Heart left ventricle (tissue), 13 donors: ENCODE data around the gene SAMD11.
"Not testable (repeated sequence)": the region's sequence is repeated elsewhere in the genome, so short reads cannot be mapped to it uniquely, and the experiment has no call there.

Experiments
- POLR2A ChIP-seq, 2 donors: fragments of 450-650 bp; IDR thresholded peaks; one replicate each; pipeline ENCODE4 v1.6.1; 2017; ENCODE audit warnings: antibody characterized with exemption in 2 of 2, mild to moderate bottlenecking in 2 of 2, moderate library complexity in 2 of 2
- TF ChIP-seq, protein P1 (sequence below), 12 donors: fragments of 200-600 bp; sonication (generic) in 4 of 12; IDR thresholded peaks; one replicate each; pipeline versions ENCODE4 v1.5.0 to v1.8.0; 2018 to 2022; ENCODE audit warnings: antibody characterized with exemption in 12 of 12, mild to moderate bottlenecking in 5 of 12
- donor health status: ischemic (EF 13 %, LVEDD 7.1; RV severe dilation, severe dysfunction).
- donor health status: DM: no; HTN: yes; CAD: no.
- donor health status: DM: no; HTN: no; CAD: no.
- donor health status: ischemic (EF 25% LVEDD 6.9; RV normal size, moderate dysfunction).
- donor health status: ischemic (EF 25% LVEDD 5.7; RV mildly dilated, moderate dysfunction).
- donor health status: ischemic (EF 35%, LVEDD 5.7; RV mildly dilated, moderate dysfunction).
- donor health status: nonischemic (EF 11% LVEDD 7.7; RV severe dilation, severe dysfunction).
- donor health status: DM: yes; HTN: yes; CAD: no.
- donor health status: PGD.
- donor health status: ischemic (EF 29% LVEDD 5.4; RV normal size, mild dysfunction).
- donor health status: nonischemic (EF 23%, LVEDD 6.1; RV moderate dilation, normal function).

GRCh38 chr1:946811-947210, 23.1 kb downstream of the SAMD11 start:
- not testable (repeated sequence) for TF ChIP-seq POLR2A (IDR thresholded peaks at IDR 0.05)
- TF ChIP-seq, protein P1, sequence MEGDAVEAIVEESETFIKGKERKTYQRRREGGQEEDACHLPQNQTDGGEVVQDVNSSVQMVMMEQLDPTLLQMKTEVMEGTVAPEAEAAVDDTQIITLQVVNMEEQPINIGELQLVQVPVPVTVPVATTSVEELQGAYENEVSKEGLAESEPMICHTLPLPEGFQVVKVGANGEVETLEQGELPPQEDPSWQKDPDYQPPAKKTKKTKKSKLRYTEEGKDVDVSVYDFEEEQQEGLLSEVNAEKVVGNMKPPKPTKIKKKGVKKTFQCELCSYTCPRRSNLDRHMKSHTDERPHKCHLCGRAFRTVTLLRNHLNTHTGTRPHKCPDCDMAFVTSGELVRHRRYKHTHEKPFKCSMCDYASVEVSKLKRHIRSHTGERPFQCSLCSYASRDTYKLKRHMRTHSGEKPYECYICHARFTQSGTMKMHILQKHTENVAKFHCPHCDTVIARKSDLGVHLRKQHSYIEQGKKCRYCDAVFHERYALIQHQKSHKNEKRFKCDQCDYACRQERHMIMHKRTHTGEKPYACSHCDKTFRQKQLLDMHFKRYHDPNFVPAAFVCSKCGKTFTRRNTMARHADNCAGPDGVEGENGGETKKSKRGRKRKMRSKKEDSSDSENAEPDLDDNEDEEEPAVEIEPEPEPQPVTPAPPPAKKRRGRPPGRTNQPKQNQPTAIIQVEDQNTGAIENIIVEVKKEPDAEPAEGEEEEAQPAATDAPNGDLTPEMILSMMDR (IDR thresholded peaks at IDR 0.05) = not testable (repeated sequence)
